Mucosa of gallbladder (tissue), 1 donor: ENCODE data around the gene ZNF57. TPM values are rescaled to one million over a fixed set of nuclear protein-coding genes. Genes with fewer than 3 reads are reported as not detected.
"Not testable (repeated sequence)": the region's sequence is repeated elsewhere in the genome, so short reads cannot be mapped to it uniquely, and the experiment has no call there.

Experiments
- DNase-seq: peaks from one replicate; pipeline ENCODE4 v3.0.0-alpha.2; 2020; ENCODE audit warnings: low spot score
- total RNA-seq: library from RNA; stranded (reverse); gene quantifications from one replicate; pipeline ENCODE4 v1.2.1, GENCODE V29; 2021
- donor health status: DM: no; HTN: no; CAD: no.

The ZNF57 gene
- total RNA-seq, 1 donor from 2014 or later: 6.0 TPM

GRCh38 chr19:2896694-2897093 is 4.0 kb upstream of the ZNF57 start:
- no peak for DNase-seq

GRCh38 chr19:2902590-2903218 is 2.0 kb downstream of the ZNF57 start:
- no peak for DNase-seq

DNA sequence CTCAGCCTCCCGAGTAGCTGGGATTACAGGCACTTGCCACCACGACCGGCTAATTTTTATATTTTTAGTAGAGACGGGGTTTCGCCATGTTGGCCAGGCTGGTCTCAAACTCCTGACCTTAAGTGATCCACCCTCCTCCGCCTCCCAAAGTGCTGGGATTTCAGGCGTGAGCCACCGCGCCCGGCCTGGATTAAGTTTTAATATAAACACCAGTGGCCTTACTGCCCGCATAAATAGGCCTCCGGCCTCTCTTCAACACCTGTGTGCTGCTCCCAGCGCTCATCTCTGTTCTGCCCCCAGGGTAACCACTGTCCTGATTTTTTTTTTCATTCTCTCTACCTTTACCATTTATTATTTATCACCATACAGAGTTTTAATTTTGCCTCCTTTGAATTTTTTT is 2.6 kb downstream of the ZNF57 start:
- not testable (repeated sequence) for DNase-seq

GRCh38 chr19:2905918-2906519 is 5.3 kb downstream of the ZNF57 start:
- no peak for DNase-seq

GRCh38 chr19:2906631-2907195 is 6.0 kb downstream of the ZNF57 start:
- DNase-seq: no peak

DNA sequence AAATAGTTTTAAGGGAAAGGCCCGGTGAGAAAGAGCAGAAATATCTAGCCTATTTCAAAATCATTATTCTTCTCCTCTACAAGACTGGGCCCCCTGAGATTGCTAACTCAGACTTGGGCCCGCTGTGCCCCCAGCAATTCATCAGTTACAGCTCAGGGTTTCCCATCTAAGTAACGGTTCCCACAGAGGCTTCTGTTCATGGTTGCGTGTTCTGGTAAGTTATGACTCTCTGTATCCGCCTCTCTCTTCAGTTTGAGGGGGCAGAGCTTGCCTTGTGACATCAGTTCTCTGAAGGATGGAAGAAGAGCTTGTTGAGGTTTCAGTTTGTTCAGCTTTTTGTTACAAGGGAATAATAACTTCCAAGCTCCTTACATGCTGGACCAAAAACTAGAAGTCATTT is 11.6 kb downstream of the ZNF57 start:
- DNase-seq: no peak

DNA sequence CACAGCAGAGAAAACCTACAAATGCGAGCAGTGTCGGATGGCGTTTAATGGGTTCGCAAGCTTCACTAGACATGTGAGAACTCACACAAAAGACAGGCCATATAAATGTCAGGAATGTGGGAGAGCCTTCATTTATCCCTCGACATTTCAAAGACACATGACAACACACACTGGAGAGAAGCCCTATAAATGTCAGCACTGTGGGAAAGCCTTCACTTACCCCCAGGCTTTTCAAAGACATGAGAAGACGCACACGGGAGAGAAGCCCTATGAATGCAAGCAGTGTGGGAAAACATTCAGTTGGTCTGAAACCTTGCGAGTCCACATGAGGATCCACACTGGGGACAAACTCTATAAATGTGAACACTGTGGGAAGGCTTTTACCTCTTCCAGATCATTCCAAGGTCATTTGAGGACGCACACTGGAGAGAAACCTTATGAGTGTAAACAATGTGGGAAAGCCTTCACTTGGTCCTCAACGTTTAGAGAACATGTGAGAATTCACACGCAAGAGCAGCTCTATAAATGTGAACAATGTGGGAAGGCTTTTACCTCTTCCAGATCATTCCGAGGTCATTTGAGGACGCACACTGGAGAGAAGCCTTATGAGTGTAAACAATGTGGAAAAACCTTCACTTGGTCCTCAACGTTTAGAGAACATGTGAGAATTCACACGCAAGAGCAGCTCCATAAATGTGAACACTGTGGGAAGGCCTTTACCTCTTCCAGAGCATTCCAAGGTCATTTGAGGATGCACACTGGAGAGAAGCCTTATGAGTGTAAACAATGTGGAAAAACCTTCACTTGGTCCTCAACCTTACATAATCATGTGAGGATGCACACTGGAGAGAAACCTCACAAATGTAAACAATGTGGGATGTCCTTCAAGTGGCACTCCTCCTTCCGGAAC is 16.8 kb downstream of the ZNF57 start:
- DNase-seq: no peak

DNA sequence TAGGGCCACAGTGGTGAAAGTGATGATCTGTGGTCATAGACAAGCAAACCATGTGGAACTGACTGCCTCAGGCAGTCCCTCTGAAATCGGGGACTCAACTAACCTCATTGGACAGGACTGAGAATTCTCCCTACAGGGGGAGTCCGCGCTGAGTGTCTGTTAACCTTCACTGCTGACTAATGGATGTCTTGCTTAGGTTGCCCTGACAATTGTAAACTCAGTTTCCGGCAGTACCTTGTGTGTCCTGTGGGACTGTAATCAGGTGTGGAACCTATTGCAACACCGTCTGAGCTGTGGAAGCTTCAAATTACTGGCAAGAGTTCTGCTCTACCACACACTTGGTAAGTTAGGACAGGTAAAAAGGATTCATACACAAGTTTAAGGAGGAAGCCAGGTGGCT is 22.3 kb downstream of the ZNF57 start:
- DNase-seq: no peak

- DNase-seq: no peak
These were observed 22.8 kb downstream of the ZNF57 start for GRCh38 chr19:2923510-2923909.

- DNase-seq: no peak
These were observed 25.8 kb downstream of the ZNF57 start for GRCh38 chr19:2926341-2927031.

- no peak for DNase-seq
These were observed 26.3 kb downstream of the ZNF57 start for GRCh38 chr19:2927032-2927430.

DNA sequence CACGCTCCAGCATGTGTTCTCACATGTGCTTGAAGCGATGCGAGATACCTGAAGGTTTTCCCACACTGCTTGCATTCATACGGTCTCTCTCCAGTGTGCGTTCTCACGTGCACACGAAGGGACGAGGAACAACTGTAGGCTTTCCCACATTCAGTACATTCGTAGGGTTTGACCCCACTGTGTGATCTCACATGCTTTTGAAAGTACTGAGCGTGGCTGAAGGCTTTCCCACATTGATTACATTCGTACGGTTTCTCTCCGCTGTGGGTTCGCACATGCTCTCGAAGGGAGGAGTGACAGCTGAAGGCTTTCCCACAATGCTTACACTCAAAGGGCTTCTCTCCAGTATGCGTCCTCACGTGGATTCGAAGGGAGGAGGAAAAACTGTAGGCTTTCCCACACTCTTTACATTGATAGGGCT is 32.8 kb downstream of the ZNF57 start:
- DNase-seq: no peak

DNA sequence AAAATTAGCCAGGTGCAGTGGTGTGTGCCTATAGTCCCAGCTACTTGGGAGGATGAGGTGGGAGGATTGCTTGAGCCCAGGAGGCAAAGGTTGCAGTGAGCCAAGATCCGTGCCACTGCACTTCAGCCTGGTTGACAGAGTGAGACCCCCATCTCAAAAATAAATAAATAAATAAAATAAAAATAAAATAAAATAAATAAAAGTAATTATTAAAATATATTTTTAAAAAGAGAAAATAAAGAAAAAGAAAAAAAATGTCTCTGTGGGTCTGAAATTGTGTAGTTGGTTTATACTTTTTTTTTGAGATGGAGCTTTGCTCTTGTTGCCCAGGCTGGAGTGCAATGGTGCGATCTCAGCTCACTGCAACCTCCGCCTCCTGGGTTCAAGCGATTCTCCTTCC is 35.1 kb downstream of the ZNF57 start:
- DNase-seq: not testable (repeated sequence)

DNA sequence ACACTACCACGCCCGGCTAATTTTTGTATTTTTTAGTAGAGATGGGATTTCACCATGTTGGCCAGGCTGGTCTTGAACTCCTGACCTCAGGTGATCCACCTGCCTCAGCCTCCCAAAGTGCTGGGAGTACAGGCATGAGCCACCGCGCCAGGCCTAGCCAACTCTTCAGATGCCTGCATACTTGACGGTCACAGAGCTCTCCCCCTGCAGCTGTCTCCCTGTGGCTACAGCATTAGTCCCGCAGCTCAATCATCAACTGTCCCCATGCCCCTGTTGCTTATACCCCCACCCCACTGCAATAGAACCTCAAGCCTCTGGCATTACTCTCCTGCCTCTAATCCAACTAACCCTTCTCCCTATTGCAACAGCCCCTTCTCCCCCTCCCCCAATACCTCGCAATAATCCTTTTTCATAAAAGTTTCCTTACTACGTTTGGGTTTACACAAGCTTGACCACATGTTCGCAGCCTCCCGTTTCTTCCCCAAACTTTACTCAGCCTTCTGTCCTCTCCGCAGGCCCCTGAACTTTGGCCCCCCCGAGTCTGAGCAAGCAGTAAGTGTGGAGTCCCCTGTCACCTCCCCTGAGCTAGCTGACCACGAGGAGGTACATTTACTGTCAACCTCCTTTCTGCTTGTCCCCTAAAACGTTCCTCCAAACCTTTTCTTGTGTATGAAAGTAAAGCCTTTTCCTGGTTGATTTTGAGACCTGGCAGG is 42.4 kb downstream of the ZNF57 start:
- no peak for DNase-seq

DNA sequence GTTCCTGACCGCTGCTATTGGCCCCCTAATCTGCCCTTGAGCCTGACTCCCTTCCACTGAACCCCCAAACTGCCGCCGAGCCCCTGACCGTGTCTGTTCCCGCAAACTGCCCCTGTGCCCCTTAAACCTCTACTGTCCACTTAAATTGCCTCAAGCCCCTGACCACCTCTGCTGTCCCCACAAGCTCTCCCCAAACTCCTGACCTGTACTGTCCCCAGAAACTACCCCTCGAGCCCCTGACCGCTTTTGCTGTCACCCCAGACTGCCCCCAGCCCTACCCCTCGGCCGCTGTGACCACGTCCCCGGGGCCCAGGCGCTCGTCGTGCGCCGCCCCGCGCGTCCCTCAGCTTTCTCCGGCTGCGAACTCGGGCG is 43.7 kb downstream of the ZNF57 start:
- no peak for DNase-seq

DNA sequence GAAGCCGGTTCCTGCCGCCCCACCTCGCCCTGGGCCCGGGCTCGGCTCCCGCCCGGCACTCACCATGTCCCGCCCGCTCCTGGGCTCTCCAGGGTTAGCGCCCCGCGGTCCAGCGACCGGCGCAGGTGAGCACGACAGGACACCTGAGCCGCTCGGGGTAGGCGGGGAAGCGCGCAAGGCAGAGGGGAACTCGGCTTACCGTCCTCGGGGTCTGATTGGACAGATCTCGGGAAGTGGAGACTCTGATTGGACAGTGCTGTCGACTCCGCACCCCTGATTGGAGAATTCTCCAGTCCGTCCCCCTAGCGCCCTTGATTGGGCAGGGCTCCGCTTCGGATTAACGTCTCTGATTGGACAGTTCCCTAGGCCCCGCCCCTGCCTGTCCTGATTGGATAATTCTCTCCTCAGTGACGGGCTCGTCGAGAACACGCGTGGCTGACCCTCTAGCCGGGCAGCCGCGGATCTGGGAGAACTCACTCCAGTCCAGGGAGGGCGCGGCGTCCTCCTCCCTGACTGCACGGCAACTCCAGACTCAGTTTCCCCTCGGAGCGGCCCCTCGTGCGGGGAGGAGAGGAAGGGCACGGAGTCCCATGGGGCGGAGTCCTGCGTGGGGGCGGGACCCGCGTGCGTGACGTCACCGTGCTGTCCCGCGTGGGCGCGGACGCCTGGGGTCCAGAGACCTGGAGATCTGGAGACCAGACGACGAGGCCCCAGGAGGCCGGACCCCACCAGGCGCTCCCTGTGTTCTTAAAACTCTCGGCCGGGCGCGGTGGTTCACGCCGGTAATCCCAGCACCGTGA is 44.2 kb downstream of the ZNF57 start, which contains the start of gene ZNF77:
ZNF77 (minus strand) TSS at position 197 of the 800 bp plus-strand sequence; CDS start at position 66, 131 bp downstream.
- peak; percentile 100 for DNase-seq

DNA sequence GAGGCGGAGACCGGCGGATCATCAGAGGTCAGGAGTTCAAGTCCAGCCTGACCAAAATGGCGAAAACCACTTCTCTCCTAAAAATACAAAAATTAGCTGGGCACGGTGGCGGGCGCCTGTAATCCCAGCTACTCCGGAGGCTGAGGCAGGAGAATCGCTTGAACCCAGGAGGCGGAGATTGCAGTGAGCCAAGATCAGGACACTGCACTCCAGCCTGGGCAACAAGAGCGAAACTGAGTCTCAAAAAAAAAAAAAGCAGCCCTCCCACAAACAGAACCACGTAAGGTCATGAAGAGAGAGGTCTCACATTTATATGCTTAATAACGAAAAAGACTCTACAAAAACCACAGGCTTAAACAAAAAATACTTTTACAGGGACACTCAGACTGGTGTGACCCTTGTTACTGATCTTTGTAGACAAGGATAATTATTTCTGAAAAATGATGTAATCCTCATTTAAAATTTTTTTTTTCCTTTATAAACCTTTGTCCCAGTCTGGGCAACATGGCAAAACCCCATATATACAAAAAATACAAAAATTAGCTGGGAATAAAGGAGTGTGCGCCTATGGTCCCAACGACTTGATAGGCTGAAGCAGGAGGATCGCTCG is 45.0 kb downstream of the ZNF57 start:
- no peak for DNase-seq

DNA sequence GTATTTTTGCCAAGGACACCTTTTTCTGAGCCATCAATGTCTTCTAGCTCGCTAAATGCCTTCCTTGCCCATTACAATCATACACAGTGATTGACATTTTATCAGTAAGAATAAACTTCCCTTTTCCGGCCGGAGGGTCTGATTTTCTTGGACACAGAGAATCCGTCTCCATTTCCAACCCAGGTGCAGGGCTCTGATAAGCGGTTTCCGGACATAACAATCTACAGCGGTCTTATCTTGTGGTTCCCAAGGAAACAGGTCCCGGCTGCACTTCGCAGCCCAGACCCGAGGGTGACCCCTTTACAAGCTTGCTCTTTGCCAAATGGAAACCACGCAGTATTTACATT is 49.2 kb downstream of the ZNF57 start:
- no peak for DNase-seq

- DNase-seq: peak; percentile 100
These were observed 49.8 kb downstream of the ZNF57 start for GRCh38 chr19:2950286-2951124.
